ENCODE results near the gene NRXN3.

DNA sequence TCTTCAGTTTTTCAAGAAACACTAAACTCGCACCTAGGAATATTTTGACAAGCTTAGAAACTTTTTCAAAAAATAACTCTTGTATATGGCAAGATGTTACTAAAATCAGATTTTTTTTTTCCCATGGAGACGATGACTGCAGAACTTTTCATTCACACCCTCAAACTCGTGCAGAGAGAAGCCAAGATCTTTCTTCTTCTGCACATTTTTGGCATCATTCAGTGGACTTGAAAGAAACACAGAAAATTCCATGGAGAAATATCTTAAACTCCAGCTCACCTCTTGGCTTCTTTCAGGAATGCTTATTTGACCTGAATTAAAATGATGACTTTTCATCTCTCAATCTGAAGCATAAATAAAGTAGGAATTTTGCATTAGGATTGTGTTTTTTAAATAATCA, 919.4 kb downstream of the NRXN3 start:
- TF ChIP-seq, protein P1, sequence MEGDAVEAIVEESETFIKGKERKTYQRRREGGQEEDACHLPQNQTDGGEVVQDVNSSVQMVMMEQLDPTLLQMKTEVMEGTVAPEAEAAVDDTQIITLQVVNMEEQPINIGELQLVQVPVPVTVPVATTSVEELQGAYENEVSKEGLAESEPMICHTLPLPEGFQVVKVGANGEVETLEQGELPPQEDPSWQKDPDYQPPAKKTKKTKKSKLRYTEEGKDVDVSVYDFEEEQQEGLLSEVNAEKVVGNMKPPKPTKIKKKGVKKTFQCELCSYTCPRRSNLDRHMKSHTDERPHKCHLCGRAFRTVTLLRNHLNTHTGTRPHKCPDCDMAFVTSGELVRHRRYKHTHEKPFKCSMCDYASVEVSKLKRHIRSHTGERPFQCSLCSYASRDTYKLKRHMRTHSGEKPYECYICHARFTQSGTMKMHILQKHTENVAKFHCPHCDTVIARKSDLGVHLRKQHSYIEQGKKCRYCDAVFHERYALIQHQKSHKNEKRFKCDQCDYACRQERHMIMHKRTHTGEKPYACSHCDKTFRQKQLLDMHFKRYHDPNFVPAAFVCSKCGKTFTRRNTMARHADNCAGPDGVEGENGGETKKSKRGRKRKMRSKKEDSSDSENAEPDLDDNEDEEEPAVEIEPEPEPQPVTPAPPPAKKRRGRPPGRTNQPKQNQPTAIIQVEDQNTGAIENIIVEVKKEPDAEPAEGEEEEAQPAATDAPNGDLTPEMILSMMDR (IDR thresholded peaks at IDR 0.05; ENCODE audit: poor library complexity), result no peak
- no peak for TF ChIP-seq EZH2 (IDR thresholded peaks at IDR 0.05; ENCODE audit: borderline replicate concordance)
- TF ChIP-seq EZH2phosphoT487 (IDR thresholded peaks at IDR 0.05; ENCODE audit: low read depth, severe bottlenecking, unreplicated experiment), result no peak
